ENCODE results near the gene FGFBP3. TPM values are rescaled to one million over a fixed set of nuclear protein-coding genes. Genes with fewer than 3 reads are reported as not detected.

FGFBP3 gene
- total and polyA plus RNA-seq, 2 of the 4 experiments (the other 2 are of a cell fraction), result under 0.01 to 0.36 TPM

DNA sequence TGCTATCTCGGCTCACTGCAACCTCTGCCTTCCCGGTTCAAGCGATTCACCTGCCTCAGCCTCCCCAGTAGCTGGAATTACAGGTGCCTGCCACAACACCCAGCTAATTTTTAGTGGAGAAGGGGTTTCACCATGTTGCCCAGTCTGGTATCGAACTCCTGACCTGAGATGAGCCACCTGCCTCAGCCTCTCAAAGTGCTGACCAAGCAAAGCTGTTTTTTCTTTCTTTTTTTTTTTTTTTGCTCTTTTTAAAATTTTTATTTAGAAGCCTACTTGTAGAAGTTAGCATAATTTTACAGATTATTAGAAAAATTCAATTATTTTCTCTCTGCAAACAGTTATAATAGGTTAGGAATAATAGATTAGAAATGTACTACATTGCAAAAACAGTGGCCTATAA, 1.2 kb upstream of the FGFBP3 start:
- no peaks in the 10 kb centered on the region for H4K20me1 ChIP-seq (ENCODE audit: insufficient read depth, low read length)
- no peak overlapping the region for H3K4me3 ChIP-seq (ENCODE audit: insufficient read depth, low read depth, low read length)
- H2BK5ac ChIP-seq (ENCODE audit: low read depth, low read length, poor library complexity, severe bottlenecking), result no peak overlapping the region
- no peak overlapping the region for H3K9ac ChIP-seq (ENCODE audit: low read depth, low read length)
- no peaks in the 10 kb centered on the region for H3K9me1 ChIP-seq (ENCODE audit: insufficient read depth, low read length)
- no peak overlapping the region for H3K18ac ChIP-seq (ENCODE audit: low read depth, low read length)
- no peak overlapping the region for H2AFZ ChIP-seq (replicated peaks; ENCODE audit: low read length, poor library complexity)
- no peak overlapping the region for H2BK20ac ChIP-seq (ENCODE audit: low read depth, low read length)
- DNase-seq (no peak), ATAC-seq (ENCODE audit: low read depth) (no peak)
- no peak overlapping the region for H3K14ac ChIP-seq (replicated peaks; ENCODE audit: low read depth, low read length)
- CTCF ChIA-PET, result no interaction called here
- POLR2A ChIA-PET (ENCODE audit: unreplicated experiment), result no interaction called here
- H2AK9ac ChIP-seq (replicated peaks; ENCODE audit: low read depth, low read length, poor library complexity), result no peak overlapping the region
- H4K5ac ChIP-seq (ENCODE audit: low read depth, low read length), result no peak overlapping the region
- no peaks in the 10 kb centered on the region for H3K4me1 ChIP-seq (ENCODE audit: control insufficient read depth, insufficient read depth, low read length)
- H3K27ac ChIP-seq (ENCODE audit: insufficient read depth, low read length), result no peak overlapping the region
- no peak overlapping the region for H2AK5ac ChIP-seq (ENCODE audit: low read depth, low read length)
- in situ Hi-C loops (cut with MboI; ENCODE audit: low sequenced_read_pairs), result loop anchor here (10.0 to 25.0 kb wide), 3 partner anchors 523 to 998 kb away; partner anchors contain the start of gene ANKRD1
- dilution Hi-C loops (cut with HindIII; ENCODE audit: low sequenced_read_pairs, unreplicated experiment), result no loop called here
- no peak overlapping the region for H3K23ac ChIP-seq (ENCODE audit: low read depth, low read length)
- no TSS peak for BruUV-seq (replicated peaks)
- H2BK120ac ChIP-seq (ENCODE audit: low read depth, low read length), result no peak overlapping the region
- H3K4me2 ChIP-seq (ENCODE audit: low read depth, low read length), result no peak overlapping the region
- no peaks in the 10 kb centered on the region for H3K9me3 ChIP-seq (ENCODE audit: control insufficient read depth, insufficient read depth, low read length)
- H4K91ac ChIP-seq (ENCODE audit: insufficient read depth, low read depth, low read length), result no peak overlapping the region
- TF ChIP-seq MXI1 (IDR thresholded peaks at IDR 0.05; ENCODE audit: borderline replicate concordance, low read depth, low read length) (no peak), MAFK (IDR thresholded peaks at IDR 0.05; ENCODE audit: low read depth, low read length) (peak; percentile 69)
- no CpG with 5 or more reads among the region's 4 CpGs for WGBS, 2 experiments (ENCODE audit: extremely low coverage in 2 of 2, insufficient read length in 1 of 2)
- no peaks in the 10 kb centered on the region for H3K36me3 ChIP-seq (ENCODE audit: control insufficient read depth, insufficient read depth, low read length)
- peaks cover 2% of the 10 kb centered on the region; the same call in 1 of the 2 replicates for H3K27me3 ChIP-seq (ENCODE audit: control insufficient read depth, insufficient read depth, low read length)
- no peak overlapping the region for H4K8ac ChIP-seq (ENCODE audit: low read depth in 2 of 2, low read length in 2 of 2)
- no peak overlapping the region for H3K56ac ChIP-seq (ENCODE audit: extremely low read depth, insufficient read depth, low read length)
- no peak overlapping the region for H3K4ac ChIP-seq (ENCODE audit: low read depth, low read length)
- intact Hi-C loops (cut with micrococcal nuclease), result loop anchor here (5.0 to 10.0 kb wide), 3 partner anchors 416 to 1028 kb away; no protein-coding TSS in a partner anchor
- no peak overlapping the region for H2BK15ac ChIP-seq (ENCODE audit: low read depth, low read length)
- H3K79me1 ChIP-seq (ENCODE audit: low read depth in 1 of 2, low read length in 2 of 2), result peaks cover 7 to 9% of the 10 kb centered on the region in 2 experiments; a peak in 2 of 4 replicates

Data from IMR-90 (cell line).